C4-2B (cell line): ENCODE measurements around the gene SCP2D1.
"Not testable (repeated sequence)": the region's sequence is repeated elsewhere in the genome, so short reads cannot be mapped to it uniquely, and the experiment has no call there.

Experiments used
- H3K27ac ChIP-seq: fragments of 450-650 bp; 2 replicates; pipeline ENCODE4 v1.5.1; 2017
- ZFX ChIP-seq: fragments of 450-650 bp; IDR thresholded peaks from 2 replicates; pipeline ENCODE4 v1.6.1; 2017
- TF ChIP-seq, protein P1 (sequence below): fragments of 450-650 bp; conservative IDR thresholded peaks from 2 replicates; pipeline ENCODE4 v1.5.1; 2017; ENCODE audit warnings: mild to moderate bottlenecking

The SCP2D1 gene

DNA sequence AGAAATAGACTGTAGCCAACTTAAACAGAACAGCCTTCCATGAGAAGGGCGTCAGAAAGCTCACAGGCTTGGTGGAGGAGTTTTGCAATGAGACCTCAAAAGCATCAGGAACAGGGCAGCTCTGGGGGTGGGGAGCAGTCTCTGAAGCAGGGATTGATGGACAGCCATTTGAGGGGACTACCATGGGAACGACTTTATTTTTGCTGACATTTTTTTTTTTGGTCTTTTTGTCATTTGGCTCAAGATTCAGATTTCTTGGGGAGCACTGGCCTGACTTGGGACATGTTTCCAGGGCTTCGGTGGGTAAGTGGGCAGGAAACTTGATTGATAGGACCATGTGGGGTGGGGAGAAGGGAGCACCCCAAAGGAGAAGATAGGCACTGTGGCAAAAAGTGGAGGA lies 32.1 kb upstream of the SCP2D1 start:
- TF ChIP-seq, protein P1, sequence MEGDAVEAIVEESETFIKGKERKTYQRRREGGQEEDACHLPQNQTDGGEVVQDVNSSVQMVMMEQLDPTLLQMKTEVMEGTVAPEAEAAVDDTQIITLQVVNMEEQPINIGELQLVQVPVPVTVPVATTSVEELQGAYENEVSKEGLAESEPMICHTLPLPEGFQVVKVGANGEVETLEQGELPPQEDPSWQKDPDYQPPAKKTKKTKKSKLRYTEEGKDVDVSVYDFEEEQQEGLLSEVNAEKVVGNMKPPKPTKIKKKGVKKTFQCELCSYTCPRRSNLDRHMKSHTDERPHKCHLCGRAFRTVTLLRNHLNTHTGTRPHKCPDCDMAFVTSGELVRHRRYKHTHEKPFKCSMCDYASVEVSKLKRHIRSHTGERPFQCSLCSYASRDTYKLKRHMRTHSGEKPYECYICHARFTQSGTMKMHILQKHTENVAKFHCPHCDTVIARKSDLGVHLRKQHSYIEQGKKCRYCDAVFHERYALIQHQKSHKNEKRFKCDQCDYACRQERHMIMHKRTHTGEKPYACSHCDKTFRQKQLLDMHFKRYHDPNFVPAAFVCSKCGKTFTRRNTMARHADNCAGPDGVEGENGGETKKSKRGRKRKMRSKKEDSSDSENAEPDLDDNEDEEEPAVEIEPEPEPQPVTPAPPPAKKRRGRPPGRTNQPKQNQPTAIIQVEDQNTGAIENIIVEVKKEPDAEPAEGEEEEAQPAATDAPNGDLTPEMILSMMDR: no peak
- TF ChIP-seq ZFX: no peak
- H3K27ac ChIP-seq: no peak overlapping the region

DNA sequence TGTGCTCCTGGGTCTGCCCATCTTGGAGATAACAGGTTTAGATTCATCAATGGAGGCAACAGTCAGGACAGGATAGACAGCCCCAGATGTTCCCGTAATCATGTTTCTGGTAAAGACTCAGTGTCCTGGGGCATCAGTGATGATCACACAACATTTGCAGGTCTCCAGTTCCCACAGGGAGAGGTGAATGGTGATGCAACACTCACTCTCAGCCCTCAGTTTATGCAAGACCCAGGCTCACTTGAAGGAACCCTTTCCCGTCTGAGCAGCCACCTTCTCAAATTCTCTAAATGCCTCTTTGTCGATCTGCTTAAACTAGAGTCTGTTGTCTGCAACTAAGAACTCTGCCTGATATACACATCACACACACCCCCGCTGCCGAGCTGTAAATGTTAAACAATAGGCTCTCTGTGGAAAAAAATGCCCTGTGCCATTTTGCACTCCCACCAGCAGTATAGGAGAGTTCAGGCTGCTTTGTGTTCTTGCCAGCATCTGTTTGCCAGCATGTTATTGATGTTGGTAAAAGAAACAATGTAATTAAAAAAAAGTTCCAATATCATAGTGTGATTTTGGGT lies 30.1 kb upstream of the SCP2D1 start:
- H3K27ac ChIP-seq: no peak overlapping the region
- no peak for TF ChIP-seq ZFX

DNA sequence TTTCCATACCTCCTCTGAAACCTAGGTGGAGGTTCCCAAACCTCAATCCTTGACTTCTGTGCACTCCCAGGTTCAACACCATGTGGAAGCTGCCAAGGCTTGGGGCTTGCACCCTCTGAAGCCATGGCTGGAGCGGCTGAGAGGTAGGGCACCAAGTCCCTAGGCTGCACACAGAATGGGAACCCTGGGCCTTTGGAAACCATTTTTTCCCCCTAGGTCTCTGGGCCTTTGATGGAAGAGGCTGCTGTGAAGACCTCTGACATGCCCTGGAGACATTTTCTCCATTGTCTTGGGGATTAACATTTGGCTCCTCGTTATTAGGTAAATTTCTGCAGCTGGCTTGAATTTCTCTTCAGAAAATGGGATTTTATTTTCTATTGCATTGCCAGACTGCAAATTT lies 26.5 kb upstream of the SCP2D1 start:
- not testable (repeated sequence) for H3K27ac ChIP-seq

DNA sequence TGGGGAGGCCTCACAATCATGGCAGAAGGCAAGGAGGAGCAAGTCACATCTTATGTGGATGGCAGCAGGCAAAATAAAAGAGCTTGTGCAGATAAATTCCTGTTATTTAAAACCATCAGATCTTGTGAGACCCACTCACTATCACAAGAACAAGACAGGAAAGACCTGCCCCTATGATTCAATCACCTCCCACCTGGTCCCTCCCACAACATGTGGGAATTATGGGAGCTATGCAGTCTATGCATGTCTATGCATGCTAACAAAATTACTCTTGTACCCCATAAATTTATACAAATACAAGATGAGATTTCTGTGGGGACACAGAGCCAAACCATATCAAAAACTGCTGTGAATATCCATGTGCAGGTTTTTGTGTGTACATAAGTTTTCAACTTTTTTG lies 25.6 kb upstream of the SCP2D1 start:
- no peak overlapping the region for H3K27ac ChIP-seq
- TF ChIP-seq, protein P1: no peak
- TF ChIP-seq ZFX: no peak

DNA sequence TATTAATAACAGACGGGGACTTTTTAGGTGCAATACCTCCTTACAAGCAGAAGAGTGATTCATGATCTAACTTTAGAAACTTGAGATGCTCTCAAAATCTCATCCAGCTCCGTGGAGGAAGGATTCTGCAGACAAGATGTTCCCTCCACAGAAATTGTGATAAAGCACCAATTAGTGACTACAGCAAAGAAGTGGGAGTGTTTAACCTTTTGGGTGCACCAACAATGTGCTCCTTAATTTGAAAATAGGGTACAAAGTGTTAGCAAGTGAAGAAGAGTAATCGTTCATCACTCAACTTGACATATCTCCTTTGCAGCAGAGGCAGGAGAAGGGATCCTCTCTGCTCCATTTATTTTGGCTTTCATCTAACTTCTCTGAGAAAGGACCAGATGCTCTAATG lies 22.8 kb upstream of the SCP2D1 start:
- H3K27ac ChIP-seq: no peak overlapping the region
- TF ChIP-seq ZFX: no peak
- TF ChIP-seq, protein P1: no peak

DNA sequence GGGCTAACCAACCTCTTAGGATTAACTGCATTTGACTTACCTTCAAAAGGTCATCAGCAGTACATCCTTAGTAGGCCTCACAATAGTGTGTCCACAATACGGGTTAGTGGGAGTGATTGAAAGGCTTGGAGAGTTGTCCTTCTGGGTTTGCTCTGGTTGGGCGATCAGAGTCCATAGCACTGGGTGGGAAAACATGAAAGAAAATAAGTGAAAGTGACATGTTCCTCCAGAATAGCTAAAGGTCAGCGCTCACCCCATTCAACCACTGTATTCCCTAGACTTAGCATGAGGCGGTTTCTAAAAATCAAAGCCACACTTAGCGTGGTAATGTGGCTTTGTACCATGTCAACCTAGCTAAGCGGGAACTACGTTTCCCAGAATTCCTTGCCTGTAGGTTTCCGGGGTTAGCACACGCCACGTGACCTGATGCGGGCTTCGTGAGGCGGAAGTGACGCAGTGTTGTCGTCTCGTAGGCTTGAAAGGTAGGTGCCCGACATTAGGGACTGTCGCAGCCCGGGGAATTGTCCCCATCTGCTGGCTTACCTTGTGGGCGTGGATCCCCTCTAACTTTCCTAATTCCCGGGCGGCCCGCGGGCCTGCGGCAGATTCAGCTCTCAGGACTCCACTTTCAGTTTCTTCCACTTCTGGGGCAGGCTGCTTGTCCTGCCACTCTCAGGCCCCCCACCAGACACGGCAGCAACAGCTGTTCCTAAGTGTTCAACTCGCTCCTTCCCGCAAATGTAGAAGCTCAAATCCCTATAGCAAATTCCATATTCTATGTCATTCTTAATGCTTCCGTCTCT lies 19.8 kb upstream of the SCP2D1 start:
- H3K27ac ChIP-seq: peak overlapping the region; percentile 61
- TF ChIP-seq, protein P1: peak; percentile 40
- TF ChIP-seq ZFX: no peak

DNA sequence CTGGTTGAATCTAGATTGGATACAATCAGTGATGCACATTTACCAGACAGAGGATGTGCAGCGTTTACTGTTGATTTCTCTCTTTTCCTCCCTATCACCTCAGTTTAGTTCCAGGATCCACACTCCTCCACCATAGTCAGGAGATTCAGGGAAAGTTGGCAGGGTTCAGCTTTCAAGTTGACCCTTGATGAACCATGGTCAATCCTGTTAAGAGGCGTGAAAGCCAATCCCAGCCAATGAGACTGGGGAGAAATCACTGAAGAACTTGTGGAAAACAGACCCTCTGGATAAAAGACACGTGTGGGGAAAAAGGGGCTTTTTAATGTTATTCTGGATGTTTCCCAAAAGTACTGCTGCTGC lies 19.2 kb upstream of the SCP2D1 start:
- TF ChIP-seq, protein P1: no peak
- no peak for TF ChIP-seq ZFX
- peak overlapping the region; percentile 61 for H3K27ac ChIP-seq

DNA sequence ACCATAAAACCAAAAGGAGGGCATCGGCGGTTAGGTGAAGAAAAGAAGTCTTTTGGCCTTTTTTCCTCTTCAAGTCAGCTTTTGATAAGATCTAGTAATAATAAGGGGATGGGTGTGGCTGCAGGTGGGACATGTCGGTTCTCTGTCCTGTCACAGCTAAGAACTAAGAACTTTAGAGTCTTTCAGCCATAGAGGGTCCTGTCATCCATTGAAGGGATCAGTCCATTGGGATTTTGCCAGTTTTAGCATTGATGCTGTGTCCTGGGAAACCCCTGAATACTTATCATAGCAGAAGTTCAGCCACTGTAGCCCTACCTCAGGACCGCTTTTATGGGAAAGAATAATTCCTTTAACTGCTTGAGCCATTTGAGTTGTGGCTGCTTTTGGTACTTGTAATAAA lies 18.2 kb upstream of the SCP2D1 start:
- TF ChIP-seq, protein P1: no peak
- no peak for TF ChIP-seq ZFX
- H3K27ac ChIP-seq: no peak overlapping the region
